Liver (tissue), 9 donors: ENCODE data around the gene HSD11B1L. TPM values are rescaled to one million over a fixed set of nuclear protein-coding genes. Genes with fewer than 3 reads are reported as not detected.

Source experiments
- DNase-seq: peaks from one replicate; pipeline ENCODE4 v3.0.0-alpha.2; 2017; ENCODE audit warnings: low spot score
- H3K27ac ChIP-seq, 2 donors: one replicate each; pipeline ENCODE4 v1.7.0; 2013; ENCODE audit warnings: inconsistent platforms in 2 of 2, low read length in 2 of 2, control low read depth in 1 of 2, low read depth in 1 of 2, mild to moderate bottlenecking in 1 of 2
- H3K27me3 ChIP-seq, 4 donors: one replicate each; pipeline versions ENCODE4 v1.6.1 to v1.7.0; 2013; ENCODE audit warnings: low read length in 3 of 4, inconsistent platforms in 1 of 4, mild to moderate bottlenecking in 1 of 4, moderate library complexity in 1 of 4; ENCODE audit not compliant: control insufficient read depth in 4 of 4, insufficient read depth in 4 of 4
- H3K36me3 ChIP-seq, 4 donors: one replicate each; pipeline versions ENCODE4 v1.6.1 to v1.7.0; 2013; ENCODE audit warnings: low read length in 3 of 4, mild to moderate bottlenecking in 3 of 4, low read depth in 1 of 4, moderate library complexity in 1 of 4; ENCODE audit not compliant: control insufficient read depth in 4 of 4, insufficient read depth in 3 of 4
- H3K4me1 ChIP-seq, 4 donors: one replicate each; pipeline versions ENCODE4 v1.6.1 to v1.7.0; 2013; ENCODE audit warnings: low read length in 3 of 4, mild to moderate bottlenecking in 3 of 4, moderate library complexity in 1 of 4; ENCODE audit not compliant: control insufficient read depth in 4 of 4, insufficient read depth in 4 of 4
- H3K4me3 ChIP-seq, 3 donors: one replicate each; pipeline versions ENCODE4 v1.6.1 to v1.7.0; 2013; ENCODE audit warnings: low read length in 3 of 3, control low read depth in 1 of 3, low read depth in 1 of 3, mild to moderate bottlenecking in 1 of 3
- H3K9ac ChIP-seq, 2 donors: one replicate each; pipeline ENCODE4 v1.7.0; 2013; ENCODE audit warnings: low read length in 2 of 2, mild to moderate bottlenecking in 2 of 2, moderate library complexity in 2 of 2, control low read depth in 1 of 2, low read depth in 1 of 2
- H3K9me3 ChIP-seq, 4 donors: one replicate each; pipeline versions ENCODE4 v1.6.1 to v1.7.0; 2013; ENCODE audit warnings: low read length in 3 of 4; ENCODE audit not compliant: control insufficient read depth in 4 of 4
- ATF3 ChIP-seq: IDR thresholded peaks from 2 replicates; pipeline ENCODE4 v1.6.1; 2016; ENCODE audit warnings: antibody characterized with exemption
- EGR1 ChIP-seq, 2 donors: IDR thresholded peaks; 2 replicates each; pipeline ENCODE4 v1.6.1; 2016 to 2018; ENCODE audit warnings: antibody characterized with exemption in 2 of 2, low read depth in 2 of 2
- FOXA1 ChIP-seq: IDR thresholded peaks from 2 replicates; pipeline ENCODE4 v1.6.1; 2016; ENCODE audit warnings: antibody characterized with exemption
- FOXA2 ChIP-seq: IDR thresholded peaks from 2 replicates; pipeline ENCODE4 v1.6.1; 2016; ENCODE audit warnings: antibody characterized with exemption
- GABPA ChIP-seq, 2 donors: IDR thresholded peaks in 1 of 2; conservative IDR thresholded peaks in 1 of 2; 2 replicates each; pipeline ENCODE4 v1.6.1; 2016; ENCODE audit warnings: antibody characterized with exemption in 2 of 2, mild to moderate bottlenecking in 1 of 2, moderate library complexity in 1 of 2
- HNF4A ChIP-seq, 2 donors: conservative IDR thresholded peaks; 2 replicates each; pipeline ENCODE4 v1.6.1; 2016; ENCODE audit warnings: antibody characterized with exemption in 2 of 2, mild to moderate bottlenecking in 2 of 2
- HNF4G ChIP-seq: IDR thresholded peaks from 2 replicates; pipeline ENCODE4 v1.6.1; 2016; ENCODE audit warnings: antibody characterized with exemption
- JUND ChIP-seq, 2 donors: IDR thresholded peaks; 2 replicates each; pipeline ENCODE4 v1.6.1; 2016; ENCODE audit warnings: antibody characterized with exemption in 2 of 2
- NR2F2 ChIP-seq: IDR thresholded peaks from 2 replicates; pipeline ENCODE4 v1.6.1; 2016; ENCODE audit warnings: antibody characterized with exemption
- RAD21 ChIP-seq, 2 donors: IDR thresholded peaks; 2 replicates each; pipeline ENCODE4 v1.6.1; 2016; ENCODE audit warnings: antibody characterized with exemption in 2 of 2, mild to moderate bottlenecking in 2 of 2
- RXRA ChIP-seq, 2 donors: IDR thresholded peaks; 2 replicates each; pipeline ENCODE4 v1.6.1; 2017 to 2018; ENCODE audit warnings: antibody characterized with exemption in 2 of 2, mild to moderate bottlenecking in 1 of 2
- SP1 ChIP-seq: IDR thresholded peaks from 2 replicates; pipeline ENCODE4 v1.6.1; 2018; ENCODE audit warnings: antibody characterized with exemption, mild to moderate bottlenecking
- TAF1 ChIP-seq: conservative IDR thresholded peaks from 2 replicates; pipeline ENCODE4 v1.6.1; 2016; ENCODE audit warnings: antibody characterized with exemption, mild to moderate bottlenecking
- YY1 ChIP-seq: IDR thresholded peaks from 2 replicates; pipeline ENCODE4 v1.6.1; 2016; ENCODE audit warnings: antibody characterized with exemption, mild to moderate bottlenecking
- WGBS: extraction: QIAGEN DNeasy Blood & Tissue Kit; methylation state at CpG from one replicate; pipeline ENCODE4 v1.1.7; 2013; 5-methylcytosine and 5-hydroxymethylcytosine counted together
- polyA plus RNA-seq, 2 donors: library from polyadenylated mRNA; stranded (reverse) in 1 of 2; unstranded in 1 of 2; fragments of 200-250 nt in 1 of 2; fragments of >200 nt in 1 of 2; fragmentation: Nextera tagmentation in 1 of 2; extraction: Ambion mirVana in 1 of 2; gene quantifications; one replicate each; pipeline versions ENCODE4 v1.2.1 to v1.2.3, GENCODE V29; 2013 to 2015
- total RNA-seq, 2 donors: library from RNA; depleted of rRNA; stranded (reverse); fragments of >200 nt; gene quantifications; one replicate each; pipeline ENCODE4 v1.2.3, GENCODE V29; 2014
- TF ChIP-seq, protein P1 (sequence below): fragments of 150-350 bp; IDR thresholded peaks from 2 replicates; pipeline ENCODE4 v1.5.1; 2017; ENCODE audit warnings: improper control_type of control experiment, low read depth, low read length; ENCODE audit not compliant: missing input control
- TF ChIP-seq, protein P2 (sequence below): IDR thresholded peaks from 2 replicates; pipeline ENCODE4 v1.6.1; 2016; ENCODE audit warnings: antibody characterized with exemption
- TF ChIP-seq, protein P3 (sequence below): IDR thresholded peaks from 2 replicates; pipeline ENCODE4 v1.6.1; 2016; ENCODE audit warnings: antibody characterized with exemption
- TF ChIP-seq, protein P4 (sequence below): IDR thresholded peaks from 2 replicates; pipeline ENCODE4 v1.6.1; 2016; ENCODE audit warnings: antibody characterized with exemption, mild to moderate bottlenecking
- donor health status: healthy.
- donor health status: healthy.
- donor health status: healthy.
- donor health status: healthy.
- donor health status: healthy.

The HSD11B1L gene
- total and polyA plus RNA-seq, 4 donors, result 1.3 to 2.5 (median 1.9) TPM

DNA sequence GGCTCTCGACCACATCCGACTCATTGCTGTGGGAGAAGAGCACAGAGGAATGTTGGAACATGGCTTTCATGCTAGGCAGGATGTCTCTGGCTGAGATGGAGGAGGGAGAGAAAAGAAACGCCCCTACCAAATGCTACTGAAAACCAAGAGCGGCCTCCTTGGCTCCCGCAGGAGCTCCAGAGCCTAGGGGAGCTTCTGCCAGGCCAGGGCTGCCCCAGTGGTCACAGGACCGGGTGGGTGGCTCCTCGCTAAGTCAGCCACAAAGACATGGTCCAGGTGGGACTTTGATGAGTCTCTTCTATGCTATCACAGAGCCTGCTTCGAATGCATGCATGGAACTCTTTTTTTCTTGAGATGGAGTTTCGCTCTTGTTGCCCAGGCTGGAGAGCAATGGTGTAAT lies 32.4 kb downstream of the HSD11B1L start:
- no peaks in the 10 kb centered on the region for H3K27me3 ChIP-seq
- WGBS, result 97% methylated on average over 9 of the region's 9 CpGs
- no peaks in the 10 kb centered on the region for H3K9me3 ChIP-seq
- peaks cover 23 to 43% (median 29%) of the 10 kb centered on the region in 4 donors for H3K36me3 ChIP-seq
- H3K4me3 ChIP-seq, result no peak overlapping the region
- no peak overlapping the region for H3K27ac ChIP-seq
- DNase-seq, result no peak
- no peak overlapping the region for H3K9ac ChIP-seq
- H3K4me1 ChIP-seq, result peaks cover 0 to 18% (median 15%) of the 10 kb centered on the region in 4 donors
- TF ChIP-seq RXRA (IDR thresholded peaks at IDR 0.05), result no peak
- no peak for TF ChIP-seq GABPA (IDR thresholded peaks at IDR 0.05 in 1 of 2, conservative IDR thresholded peaks at IDR 0.05 in 1 of 2)
- no peak for TF ChIP-seq FOXA1
- no peak for TF ChIP-seq EGR1 (IDR thresholded peaks at IDR 0.05; ENCODE audit: low read depth in 2 of 2)
- TF ChIP-seq NR2F2, result no peak
- TF ChIP-seq HNF4G, result no peak
- no peak for TF ChIP-seq SP1
- TF ChIP-seq FOXA2, result no peak
- no peak for TF ChIP-seq RAD21 (IDR thresholded peaks at IDR 0.05)
- TF ChIP-seq YY1, result no peak
- TF ChIP-seq TAF1, result no peak
- TF ChIP-seq, protein P1, sequence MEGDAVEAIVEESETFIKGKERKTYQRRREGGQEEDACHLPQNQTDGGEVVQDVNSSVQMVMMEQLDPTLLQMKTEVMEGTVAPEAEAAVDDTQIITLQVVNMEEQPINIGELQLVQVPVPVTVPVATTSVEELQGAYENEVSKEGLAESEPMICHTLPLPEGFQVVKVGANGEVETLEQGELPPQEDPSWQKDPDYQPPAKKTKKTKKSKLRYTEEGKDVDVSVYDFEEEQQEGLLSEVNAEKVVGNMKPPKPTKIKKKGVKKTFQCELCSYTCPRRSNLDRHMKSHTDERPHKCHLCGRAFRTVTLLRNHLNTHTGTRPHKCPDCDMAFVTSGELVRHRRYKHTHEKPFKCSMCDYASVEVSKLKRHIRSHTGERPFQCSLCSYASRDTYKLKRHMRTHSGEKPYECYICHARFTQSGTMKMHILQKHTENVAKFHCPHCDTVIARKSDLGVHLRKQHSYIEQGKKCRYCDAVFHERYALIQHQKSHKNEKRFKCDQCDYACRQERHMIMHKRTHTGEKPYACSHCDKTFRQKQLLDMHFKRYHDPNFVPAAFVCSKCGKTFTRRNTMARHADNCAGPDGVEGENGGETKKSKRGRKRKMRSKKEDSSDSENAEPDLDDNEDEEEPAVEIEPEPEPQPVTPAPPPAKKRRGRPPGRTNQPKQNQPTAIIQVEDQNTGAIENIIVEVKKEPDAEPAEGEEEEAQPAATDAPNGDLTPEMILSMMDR, result no peak
- TF ChIP-seq, protein P2, sequence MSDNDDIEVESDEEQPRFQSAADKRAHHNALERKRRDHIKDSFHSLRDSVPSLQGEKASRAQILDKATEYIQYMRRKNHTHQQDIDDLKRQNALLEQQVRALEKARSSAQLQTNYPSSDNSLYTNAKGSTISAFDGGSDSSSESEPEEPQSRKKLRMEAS, result no peak
- TF ChIP-seq ATF3, result no peak
- no peak for TF ChIP-seq JUND (IDR thresholded peaks at IDR 0.05)
- TF ChIP-seq, protein P3, sequence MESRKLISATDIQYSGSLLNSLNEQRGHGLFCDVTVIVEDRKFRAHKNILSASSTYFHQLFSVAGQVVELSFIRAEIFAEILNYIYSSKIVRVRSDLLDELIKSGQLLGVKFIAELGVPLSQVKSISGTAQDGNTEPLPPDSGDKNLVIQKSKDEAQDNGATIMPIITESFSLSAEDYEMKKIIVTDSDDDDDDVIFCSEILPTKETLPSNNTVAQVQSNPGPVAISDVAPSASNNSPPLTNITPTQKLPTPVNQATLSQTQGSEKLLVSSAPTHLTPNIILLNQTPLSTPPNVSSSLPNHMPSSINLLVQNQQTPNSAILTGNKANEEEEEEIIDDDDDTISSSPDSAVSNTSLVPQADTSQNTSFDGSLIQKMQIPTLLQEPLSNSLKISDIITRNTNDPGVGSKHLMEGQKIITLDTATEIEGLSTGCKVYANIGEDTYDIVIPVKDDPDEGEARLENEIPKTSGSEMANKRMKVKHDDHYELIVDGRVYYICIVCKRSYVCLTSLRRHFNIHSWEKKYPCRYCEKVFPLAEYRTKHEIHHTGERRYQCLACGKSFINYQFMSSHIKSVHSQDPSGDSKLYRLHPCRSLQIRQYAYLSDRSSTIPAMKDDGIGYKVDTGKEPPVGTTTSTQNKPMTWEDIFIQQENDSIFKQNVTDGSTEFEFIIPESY, result no peak
- no peak for TF ChIP-seq HNF4A (conservative IDR thresholded peaks at IDR 0.05)
- TF ChIP-seq, protein P4, sequence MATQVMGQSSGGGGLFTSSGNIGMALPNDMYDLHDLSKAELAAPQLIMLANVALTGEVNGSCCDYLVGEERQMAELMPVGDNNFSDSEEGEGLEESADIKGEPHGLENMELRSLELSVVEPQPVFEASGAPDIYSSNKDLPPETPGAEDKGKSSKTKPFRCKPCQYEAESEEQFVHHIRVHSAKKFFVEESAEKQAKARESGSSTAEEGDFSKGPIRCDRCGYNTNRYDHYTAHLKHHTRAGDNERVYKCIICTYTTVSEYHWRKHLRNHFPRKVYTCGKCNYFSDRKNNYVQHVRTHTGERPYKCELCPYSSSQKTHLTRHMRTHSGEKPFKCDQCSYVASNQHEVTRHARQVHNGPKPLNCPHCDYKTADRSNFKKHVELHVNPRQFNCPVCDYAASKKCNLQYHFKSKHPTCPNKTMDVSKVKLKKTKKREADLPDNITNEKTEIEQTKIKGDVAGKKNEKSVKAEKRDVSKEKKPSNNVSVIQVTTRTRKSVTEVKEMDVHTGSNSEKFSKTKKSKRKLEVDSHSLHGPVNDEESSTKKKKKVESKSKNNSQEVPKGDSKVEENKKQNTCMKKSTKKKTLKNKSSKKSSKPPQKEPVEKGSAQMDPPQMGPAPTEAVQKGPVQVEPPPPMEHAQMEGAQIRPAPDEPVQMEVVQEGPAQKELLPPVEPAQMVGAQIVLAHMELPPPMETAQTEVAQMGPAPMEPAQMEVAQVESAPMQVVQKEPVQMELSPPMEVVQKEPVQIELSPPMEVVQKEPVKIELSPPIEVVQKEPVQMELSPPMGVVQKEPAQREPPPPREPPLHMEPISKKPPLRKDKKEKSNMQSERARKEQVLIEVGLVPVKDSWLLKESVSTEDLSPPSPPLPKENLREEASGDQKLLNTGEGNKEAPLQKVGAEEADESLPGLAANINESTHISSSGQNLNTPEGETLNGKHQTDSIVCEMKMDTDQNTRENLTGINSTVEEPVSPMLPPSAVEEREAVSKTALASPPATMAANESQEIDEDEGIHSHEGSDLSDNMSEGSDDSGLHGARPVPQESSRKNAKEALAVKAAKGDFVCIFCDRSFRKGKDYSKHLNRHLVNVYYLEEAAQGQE, result no peak
